COR-L47 (cell line): ENCODE data around the gene CHST15.

Source experiments
- DNase-seq: peaks from one replicate; lab custom pipeline; 2025; lab: John Stamatoyannopoulos, UW

CHST15 gene

GRCh38 chr10:123998197-123999141, 94.9 kb downstream of the CHST15 start:
- DNase-seq, result no peak

- no peak for DNase-seq
Observed at GRCh38 chr10:123997486-123998196, 95.8 kb downstream of the CHST15 start.

- no peak for DNase-seq
Observed at GRCh38 chr10:123997013-123997412, 96.4 kb downstream of the CHST15 start.

DNA sequence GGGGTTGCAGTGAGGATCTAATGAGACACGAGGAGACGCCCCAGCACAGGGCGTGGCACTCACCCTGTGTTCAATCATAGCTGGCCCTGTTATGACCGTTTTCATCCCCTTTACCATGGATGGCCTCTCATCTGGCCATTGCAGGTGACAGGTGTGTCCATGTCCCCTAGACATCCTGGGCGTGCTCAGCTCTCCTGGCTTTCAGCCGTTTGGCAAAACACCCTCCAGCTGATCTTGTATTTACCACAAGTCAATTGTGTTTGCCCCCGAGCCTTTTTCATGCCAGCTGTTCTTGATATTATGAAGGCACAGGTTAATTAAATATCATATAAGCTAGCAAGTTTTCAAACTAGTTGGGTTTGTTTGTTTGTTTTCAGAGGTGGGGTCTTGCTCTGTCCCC, 97.1 kb downstream of the CHST15 start:
- no peak for DNase-seq

GRCh38 chr10:123995461-123996131, 97.8 kb downstream of the CHST15 start:
- no peak for DNase-seq

DNA sequence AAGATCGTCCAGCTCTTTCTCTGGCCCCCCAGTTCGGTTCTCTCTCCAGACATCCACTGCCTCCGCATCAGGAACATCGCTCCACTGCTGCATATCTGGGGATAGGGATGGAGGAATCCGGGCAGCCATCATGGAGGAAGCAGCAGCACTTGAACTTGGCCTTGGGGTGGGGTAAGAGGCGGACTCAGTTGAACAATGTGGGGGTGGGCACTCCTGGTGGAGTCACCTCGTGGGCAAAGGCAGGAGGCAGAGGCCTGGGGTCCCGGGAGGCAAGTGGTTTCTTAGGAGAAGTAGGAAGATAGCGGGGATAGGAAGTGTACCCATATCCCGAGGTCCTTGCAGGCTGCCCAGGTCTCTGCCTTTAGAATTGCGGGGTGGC, 98.3 kb downstream of the CHST15 start:
- DNase-seq, result no peak

GRCh38 chr10:123994417-123995081, 98.8 kb downstream of the CHST15 start:
- DNase-seq, result peak; percentile 49

GRCh38 chr10:123993534-123994416, 99.6 kb downstream of the CHST15 start:
- DNase-seq, result no peak

GRCh38 chr10:123991611-123992570, 101.5 kb downstream of the CHST15 start:
- no peak for DNase-seq

GRCh38 chr10:123990889-123991288, 102.5 kb downstream of the CHST15 start:
- no peak for DNase-seq

- no peak for DNase-seq
Observed at GRCh38 chr10:123988694-123989093, 104.7 kb downstream of the CHST15 start.

DNA sequence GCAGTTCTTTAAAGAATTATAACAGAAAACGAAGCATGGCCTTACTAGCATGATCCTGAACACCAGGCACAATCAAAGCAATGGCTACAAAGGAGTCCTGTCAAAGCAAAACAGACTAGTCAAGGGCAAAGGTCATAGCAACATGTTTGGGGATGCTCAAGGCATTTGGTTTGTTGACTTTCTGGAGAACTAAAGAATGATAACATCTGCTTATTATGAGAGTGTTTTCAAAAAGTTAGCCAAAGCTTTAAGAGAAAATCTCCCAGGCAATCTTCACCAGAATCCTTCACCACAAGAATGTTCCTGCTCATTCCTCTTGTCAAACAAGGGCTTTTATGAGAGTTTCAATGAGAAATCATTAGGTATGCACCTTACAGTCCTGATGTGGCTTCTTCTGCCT, 106.7 kb downstream of the CHST15 start:
- DNase-seq, result no peak

- DNase-seq, result no peak
Observed at GRCh38 chr10:123974406-123974805, 119.0 kb downstream of the CHST15 start.

GRCh38 chr10:123972481-123973401, 120.7 kb downstream of the CHST15 start:
- DNase-seq, result no peak

DNA sequence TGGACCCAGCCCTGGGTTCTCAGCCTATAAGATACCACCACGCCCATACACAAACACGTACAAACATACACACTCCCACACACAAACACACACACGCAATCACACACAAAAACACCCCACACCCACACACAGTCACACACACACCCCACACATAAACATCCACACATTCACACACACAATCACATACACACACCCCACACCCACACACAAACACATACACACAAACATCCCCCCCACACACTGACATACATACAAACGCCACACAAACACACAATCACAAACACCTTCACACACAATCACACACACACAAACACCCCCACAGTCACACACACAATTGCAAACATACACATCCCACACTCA, 122.5 kb downstream of the CHST15 start:
- DNase-seq, result no peak

GRCh38 chr10:123970207-123970926, 123.0 kb downstream of the CHST15 start:
- no peak for DNase-seq

- DNase-seq, result peak; percentile 17
Observed at GRCh38 chr10:123967626-123968243, 125.7 kb downstream of the CHST15 start.

- DNase-seq, result no peak
Observed at GRCh38 chr10:123966896-123967231, 126.5 kb downstream of the CHST15 start.
